Hepatocyte (in vitro differentiated cells): ENCODE results near the gene ALG13.

Experiments
- CTCF ChIP-seq: fragments of 200-600 bp; sonication (generic); IDR thresholded peaks from 2 replicates; pipeline ENCODE4 v1.5.1; 2016; ENCODE audit warnings: antibody characterized with exemption, mild to moderate bottlenecking; ENCODE audit not compliant: poor library complexity
- EZH2 ChIP-seq: fragments of 200-600 bp; sonication (generic); IDR thresholded peaks from 2 replicates; pipeline ENCODE4 v1.6.1; 2016; ENCODE audit warnings: antibody characterized with exemption, mild to moderate bottlenecking, borderline replicate concordance
- EZH2phosphoT487 ChIP-seq: fragments of 200-600 bp; sonication (generic); IDR thresholded peaks from one replicate; pipeline ENCODE4 v1.6.1; 2018; ENCODE audit warnings: antibody characterized with exemption, mild to moderate bottlenecking, low read depth, moderate library complexity; ENCODE audit not compliant: unreplicated experiment, severe bottlenecking

- TF ChIP-seq CTCF (no peak), EZH2 (no peak), EZH2phosphoT487 (no peak)
Measured at GRCh38 chrX:111661241-111661640, 19.7 kb upstream of the ALG13 start.
